COLO668 (cell line): ENCODE measurements around the gene SLC1A2.

Experiments used
- DNase-seq: peaks from one replicate; lab custom pipeline; 2025; ENCODE audit not compliant: unreplicated experiment; lab: John Stamatoyannopoulos, UW

The SLC1A2 gene

GRCh38 chr11:35352077-35352888 is 67.1 kb downstream of the SLC1A2 start:
- no peak for DNase-seq

GRCh38 chr11:35349897-35350296 is 69.5 kb downstream of the SLC1A2 start:
- no peak for DNase-seq

GRCh38 chr11:35348898-35349687 is 70.3 kb downstream of the SLC1A2 start:
- DNase-seq: no peak

- no peak for DNase-seq
These were observed 71.4 kb downstream of the SLC1A2 start for GRCh38 chr11:35347921-35348331.

- DNase-seq: no peak
These were observed 72.0 kb downstream of the SLC1A2 start for GRCh38 chr11:35347173-35347878.

- no peak for DNase-seq
These were observed 72.7 kb downstream of the SLC1A2 start for GRCh38 chr11:35346472-35347156.

GRCh38 chr11:35344681-35345574 is 74.4 kb downstream of the SLC1A2 start:
- DNase-seq: no peak

GRCh38 chr11:35343033-35343598 is 76.2 kb downstream of the SLC1A2 start:
- DNase-seq: no peak

- no peak for DNase-seq
These were observed 78.6 kb downstream of the SLC1A2 start for GRCh38 chr11:35340715-35341114.

- DNase-seq: no peak
These were observed 79.3 kb downstream of the SLC1A2 start for GRCh38 chr11:35340071-35340470.

- DNase-seq: no peak
These were observed 80.4 kb downstream of the SLC1A2 start for GRCh38 chr11:35338921-35339320.

- no peak for DNase-seq
These were observed 81.4 kb downstream of the SLC1A2 start for GRCh38 chr11:35337914-35338305.

GRCh38 chr11:35337136-35337913 is 82.0 kb downstream of the SLC1A2 start:
- DNase-seq: peak; percentile 13

GRCh38 chr11:35336726-35337125 is 82.6 kb downstream of the SLC1A2 start:
- DNase-seq: no peak

- no peak for DNase-seq
These were observed 84.1 kb downstream of the SLC1A2 start for GRCh38 chr11:35335226-35335625.

- DNase-seq: peak; percentile 69
These were observed 84.8 kb downstream of the SLC1A2 start for GRCh38 chr11:35334385-35335090.

- DNase-seq: no peak
These were observed 86.8 kb downstream of the SLC1A2 start for GRCh38 chr11:35332524-35332923.

GRCh38 chr11:35330931-35331330 is 88.4 kb downstream of the SLC1A2 start:
- DNase-seq: no peak
